HepG2 (cell line): ENCODE measurements around the gene C6orf136. TPM values are rescaled to one million over a fixed set of nuclear protein-coding genes. Genes with fewer than 3 reads are reported as not detected.
A peak's percentile ranks its signal among the peaks of the same experiment; 100 is the strongest.

Experiments used
- ATF7 ChIP-seq, 2 experiments: fragments of 450-650 bp in 1 of 2; sonication (generic) in 1 of 2; formaldehyde crosslinking in 1 of 2; IDR thresholded peaks; 2 replicates each; pipeline versions ENCODE4 v1.4.0 to v1.6.1; 2016 to 2020; ENCODE audit warnings: antibody characterized with exemption in 1 of 2, mild to moderate bottlenecking in 1 of 2, missing genetic modification reagents in 1 of 2
- CREM ChIP-seq, 2 experiments: sonication (generic) in 1 of 2; formaldehyde crosslinking in 1 of 2; IDR thresholded peaks; 2 replicates each; pipeline versions ENCODE4 v1.4.0 to v1.6.1; 2016 to 2020; ENCODE audit warnings: antibody characterized with exemption in 1 of 2, mild to moderate bottlenecking in 1 of 2, missing genetic modification reagents in 1 of 2
- HNRNPUL1 ChIP-seq: fragments of 200-400 bp; formaldehyde crosslinking; IDR thresholded peaks from 2 replicates; pipeline ENCODE4 v1.6.1; 2017; ENCODE audit warnings: low read depth, mild to moderate bottlenecking, low read length, moderate library complexity
- JARID2 ChIP-seq: sonication (generic); formaldehyde crosslinking; IDR thresholded peaks from 2 replicates; pipeline ENCODE4 v1.8.1; 2023; ENCODE audit warnings: missing genetic modification reagents, inconsistent platforms; ENCODE audit not compliant: insufficient replicate concordance
- MIER2 ChIP-seq: IDR thresholded peaks from 2 replicates; pipeline ENCODE4 v1.6.1; 2016; ENCODE audit warnings: missing biosample characterization, missing genetic modification reagents
- PHF8 ChIP-seq: sonication (generic); formaldehyde crosslinking; IDR thresholded peaks from 2 replicates; pipeline ENCODE4 v1.5.0; 2020; ENCODE audit warnings: missing genetic modification reagents
- POLR2A ChIP-seq, 2 experiments: IDR thresholded peaks; 2 replicates each; pipeline ENCODE4 v1.6.1; 2011; ENCODE audit warnings: low read depth in 2 of 2, low read length in 2 of 2, mild to moderate bottlenecking in 1 of 2, moderate library complexity in 1 of 2; ENCODE audit not compliant: insufficient read depth in 1 of 2
- SALL2 ChIP-seq: sonication (generic); formaldehyde crosslinking; IDR thresholded peaks from 2 replicates; pipeline ENCODE4 v1.8.1; 2023; ENCODE audit warnings: mild to moderate bottlenecking, missing genetic modification reagents, inconsistent platforms
- SOX6 ChIP-seq, 2 experiments: fragments of 450-650 bp in 1 of 2; sonication (generic) in 1 of 2; formaldehyde crosslinking in 1 of 2; IDR thresholded peaks; 2 replicates each; pipeline versions ENCODE4 v1.4.0 to v1.6.1; 2017 to 2020; ENCODE audit warnings: antibody characterized with exemption in 1 of 2, mild to moderate bottlenecking in 1 of 2, missing genetic modification reagents in 1 of 2
- TFE3 ChIP-seq: IDR thresholded peaks from 2 replicates; pipeline ENCODE4 v1.6.1; 2016
- WIZ ChIP-seq: sonication (generic); formaldehyde crosslinking; IDR thresholded peaks from 2 replicates; pipeline ENCODE4 v1.5.1; 2020; ENCODE audit warnings: mild to moderate bottlenecking, missing genetic modification reagents
- ZNF251 ChIP-seq: sonication (generic); formaldehyde crosslinking; IDR thresholded peaks from 2 replicates; pipeline ENCODE4 v1.9.0; 2021; ENCODE audit warnings: mild to moderate bottlenecking, missing genetic modification reagents
- ZNF614 ChIP-seq: IDR thresholded peaks from 2 replicates; pipeline ENCODE4 v1.6.1; 2018; ENCODE audit warnings: missing biosample characterization, missing genetic modification reagents, inconsistent platforms, borderline replicate concordance
- ZNF672 ChIP-seq: sonication (generic); formaldehyde crosslinking; IDR thresholded peaks from 2 replicates; pipeline ENCODE4 v1.8.1; 2022; ENCODE audit warnings: missing genetic modification reagents
- ZNF703 ChIP-seq: sonication (generic); formaldehyde crosslinking; IDR thresholded peaks from 2 replicates; pipeline ENCODE4 v1.5.1; 2020; ENCODE audit warnings: missing genetic modification reagents, mild to moderate bottlenecking, moderate library complexity, borderline replicate concordance
- ZNF740 ChIP-seq: sonication (generic); formaldehyde crosslinking; IDR thresholded peaks from 2 replicates; pipeline ENCODE4 v1.4.0; 2020; ENCODE audit warnings: missing genetic modification reagents
- ZSCAN12 ChIP-seq: sonication (generic); formaldehyde crosslinking; IDR thresholded peaks from 2 replicates; pipeline ENCODE4 v1.9.0; 2021; ENCODE audit warnings: mild to moderate bottlenecking, missing genetic modification reagents
- ZSCAN25 ChIP-seq: sonication (generic); formaldehyde crosslinking; IDR thresholded peaks from 2 replicates; pipeline ENCODE4 v1.8.0; 2022; ENCODE audit warnings: mild to moderate bottlenecking, missing genetic modification reagents
- polyA plus RNA-seq, 8 experiments: library from polyadenylated mRNA; depleted of rRNA in 3 of 8; stranded (reverse) in 7 of 8; unstranded in 1 of 8; fragments of >200 nt; fragmentation: Illumina TruSeq in 4 of 8; extraction: Trizol in 4 of 8; gene quantifications; 2 replicates each; pipeline versions ENCODE4 v1.2.1 to v1.2.3, GENCODE V29; 2011 to 2016; ENCODE audit warnings: low read depth in 4 of 8, missing spikeins in 1 of 8, mixed read lengths in 1 of 8; ENCODE audit not compliant: insufficient read depth in 1 of 8
- total RNA-seq, 5 experiments: library from RNA; depleted of rRNA; stranded (reverse); fragments of >200 nt; fragmentation: Illumina TruSeq; extraction: Trizol; gene quantifications; 2 replicates each; pipeline ENCODE4 v1.2.3, GENCODE V29; 2016; ENCODE audit warnings: low read depth in 1 of 5
- TF ChIP-seq, protein P1 (sequence below): sonication (generic); formaldehyde crosslinking; IDR thresholded peaks from 2 replicates; pipeline ENCODE4 v1.4.0; 2020; ENCODE audit warnings: mild to moderate bottlenecking, missing genetic modification reagents
- TF ChIP-seq, protein P2 (sequence below): sonication (generic); formaldehyde crosslinking; IDR thresholded peaks from 2 replicates; pipeline ENCODE4 v1.9.0; 2022; ENCODE audit warnings: missing genetic modification reagents, mild to moderate bottlenecking, borderline replicate concordance
- TF ChIP-seq, protein P3 (sequence below): sonication (generic); formaldehyde crosslinking; IDR thresholded peaks from 2 replicates; pipeline ENCODE4 v1.4.0; 2020; ENCODE audit warnings: low read depth, mild to moderate bottlenecking, missing genetic modification reagents

C6orf136 gene
- total and polyA plus RNA-seq, 2 of the 13 experiments (the other 11 are each of a cell fraction or from before 2014, with no cell fraction given) = 12.0 to 26.2 TPM

DNA sequence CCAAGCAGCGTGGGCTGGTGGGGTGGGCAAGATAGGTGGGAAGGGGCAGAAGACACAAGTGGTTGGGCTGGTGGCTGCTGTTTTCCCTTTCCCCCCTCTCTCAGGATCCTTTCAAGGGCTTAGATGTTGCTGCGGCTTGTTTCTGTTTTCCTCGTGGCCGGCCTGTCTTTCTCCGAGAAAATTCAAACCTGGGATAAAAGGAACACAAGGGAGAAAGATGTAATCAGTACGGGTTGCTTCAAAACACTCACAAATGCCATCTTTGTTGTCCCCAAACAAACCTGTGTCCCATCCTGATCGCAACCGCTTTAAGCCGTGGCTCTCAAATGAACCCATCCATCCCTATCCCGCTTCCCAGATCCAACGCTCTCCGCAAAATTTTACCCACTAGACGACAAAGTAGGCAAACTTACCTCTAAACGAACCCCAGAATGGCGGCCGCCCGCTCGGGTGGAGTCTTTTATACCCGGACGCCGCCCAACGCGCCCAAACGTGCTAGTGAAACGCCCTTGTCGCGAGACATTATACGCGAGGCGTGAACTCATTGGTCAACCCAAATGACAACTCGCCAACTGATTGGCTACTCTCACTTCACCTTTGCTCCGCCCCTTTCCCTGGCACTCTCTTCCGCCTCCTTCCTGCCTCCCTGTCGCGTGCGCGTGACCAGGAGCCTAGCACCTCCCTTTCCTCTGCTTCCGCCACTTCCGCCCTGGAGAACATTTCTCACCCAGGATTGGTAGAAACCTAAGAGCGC lies 29.9 kb upstream of the C6orf136 start, which contains the start of gene PPP1R10 (continued):
- TF ChIP-seq PHF8 (CRISPR knock-in tag) = no peak
- TF ChIP-seq CREM (IDR thresholded peaks at IDR 0.05) = peak; percentile 92
- TF ChIP-seq CREM (CRISPR knock-in tag; IDR thresholded peaks at IDR 0.05) = no peak; the same call in 1 of the 2 replicates
- peak; percentile 98 to 100 for TF ChIP-seq POLR2A (IDR thresholded peaks at IDR 0.05; ENCODE audit: insufficient read depth in 1 of 2, low read depth in 2 of 2, low read length in 2 of 2)
- no peak for TF ChIP-seq HNRNPUL1
- peak; percentile 83; the same call in 1 of the 2 replicates for TF ChIP-seq ZSCAN12 (CRISPR knock-in tag)
- no peak; the same call in none of the 2 replicates for TF ChIP-seq SALL2 (CRISPR knock-in tag)
- no peak for TF ChIP-seq SOX6 (IDR thresholded peaks at IDR 0.05)
- no peak for TF ChIP-seq SOX6 (CRISPR knock-in tag; IDR thresholded peaks at IDR 0.05)
- no peak; the same call in 1 of the 2 replicates for TF ChIP-seq MIER2 (CRISPR knock-in tag)
- TF ChIP-seq ZSCAN25 (CRISPR knock-in tag) = peak; percentile 27; the same call in 1 of the 2 replicates
- TF ChIP-seq WIZ = peak; percentile 79; the same call in 1 of the 2 replicates
- TF ChIP-seq TFE3 (CRISPR knock-in tag) = peak; percentile 99
- TF ChIP-seq, protein P1, sequence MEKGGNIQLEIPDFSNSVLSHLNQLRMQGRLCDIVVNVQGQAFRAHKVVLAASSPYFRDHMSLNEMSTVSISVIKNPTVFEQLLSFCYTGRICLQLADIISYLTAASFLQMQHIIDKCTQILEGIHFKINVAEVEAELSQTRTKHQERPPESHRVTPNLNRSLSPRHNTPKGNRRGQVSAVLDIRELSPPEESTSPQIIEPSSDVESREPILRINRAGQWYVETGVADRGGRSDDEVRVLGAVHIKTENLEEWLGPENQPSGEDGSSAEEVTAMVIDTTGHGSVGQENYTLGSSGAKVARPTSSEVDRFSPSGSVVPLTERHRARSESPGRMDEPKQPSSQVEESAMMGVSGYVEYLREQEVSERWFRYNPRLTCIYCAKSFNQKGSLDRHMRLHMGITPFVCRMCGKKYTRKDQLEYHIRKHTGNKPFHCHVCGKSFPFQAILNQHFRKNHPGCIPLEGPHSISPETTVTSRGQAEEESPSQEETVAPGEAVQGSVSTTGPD (CRISPR knock-in tag) = no peak
- TF ChIP-seq ZNF703 = no peak; the same call in 1 of the 2 replicates
- TF ChIP-seq, protein P2, sequence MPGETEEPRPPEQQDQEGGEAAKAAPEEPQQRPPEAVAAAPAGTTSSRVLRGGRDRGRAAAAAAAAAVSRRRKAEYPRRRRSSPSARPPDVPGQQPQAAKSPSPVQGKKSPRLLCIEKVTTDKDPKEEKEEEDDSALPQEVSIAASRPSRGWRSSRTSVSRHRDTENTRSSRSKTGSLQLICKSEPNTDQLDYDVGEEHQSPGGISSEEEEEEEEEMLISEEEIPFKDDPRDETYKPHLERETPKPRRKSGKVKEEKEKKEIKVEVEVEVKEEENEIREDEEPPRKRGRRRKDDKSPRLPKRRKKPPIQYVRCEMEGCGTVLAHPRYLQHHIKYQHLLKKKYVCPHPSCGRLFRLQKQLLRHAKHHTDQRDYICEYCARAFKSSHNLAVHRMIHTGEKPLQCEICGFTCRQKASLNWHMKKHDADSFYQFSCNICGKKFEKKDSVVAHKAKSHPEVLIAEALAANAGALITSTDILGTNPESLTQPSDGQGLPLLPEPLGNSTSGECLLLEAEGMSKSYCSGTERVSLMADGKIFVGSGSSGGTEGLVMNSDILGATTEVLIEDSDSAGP (CRISPR knock-in tag) = peak; percentile 78; the same call in 1 of the 2 replicates
- TF ChIP-seq ZNF672 = no peak
- TF ChIP-seq ZNF740 = no peak
- TF ChIP-seq ZNF614 (CRISPR knock-in tag) = no peak
- TF ChIP-seq JARID2 (CRISPR knock-in tag) = no peak
- peak; percentile 6; the same call in 1 of the 2 replicates for TF ChIP-seq ATF7 (IDR thresholded peaks at IDR 0.05)
- no peak for TF ChIP-seq ATF7 (CRISPR knock-in tag; IDR thresholded peaks at IDR 0.05)
- TF ChIP-seq ZNF251 = 0 out of 2 replicates have a peak, but pooled peaks have one; percentile 44
- TF ChIP-seq, protein P3, sequence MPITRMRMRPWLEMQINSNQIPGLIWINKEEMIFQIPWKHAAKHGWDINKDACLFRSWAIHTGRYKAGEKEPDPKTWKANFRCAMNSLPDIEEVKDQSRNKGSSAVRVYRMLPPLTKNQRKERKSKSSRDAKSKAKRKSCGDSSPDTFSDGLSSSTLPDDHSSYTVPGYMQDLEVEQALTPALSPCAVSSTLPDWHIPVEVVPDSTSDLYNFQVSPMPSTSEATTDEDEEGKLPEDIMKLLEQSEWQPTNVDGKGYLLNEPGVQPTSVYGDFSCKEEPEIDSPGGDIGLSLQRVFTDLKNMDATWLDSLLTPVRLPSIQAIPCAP = no peak
